HG02678 (cell line): ENCODE measurements around the gene KNTC1.
"Not testable (repeated sequence)": the region's sequence is repeated elsewhere in the genome, so short reads cannot be mapped to it uniquely, and the experiment has no call there.

Experiments
- ATAC-seq: cut with Tn5 transposase; IDR thresholded peaks from one replicate; pipeline ENCODE4 v1.9.1; 2021; ENCODE audit warnings: mild to moderate bottlenecking, moderate library complexity; ENCODE audit not compliant: unreplicated experiment

The KNTC1 gene, protein sequence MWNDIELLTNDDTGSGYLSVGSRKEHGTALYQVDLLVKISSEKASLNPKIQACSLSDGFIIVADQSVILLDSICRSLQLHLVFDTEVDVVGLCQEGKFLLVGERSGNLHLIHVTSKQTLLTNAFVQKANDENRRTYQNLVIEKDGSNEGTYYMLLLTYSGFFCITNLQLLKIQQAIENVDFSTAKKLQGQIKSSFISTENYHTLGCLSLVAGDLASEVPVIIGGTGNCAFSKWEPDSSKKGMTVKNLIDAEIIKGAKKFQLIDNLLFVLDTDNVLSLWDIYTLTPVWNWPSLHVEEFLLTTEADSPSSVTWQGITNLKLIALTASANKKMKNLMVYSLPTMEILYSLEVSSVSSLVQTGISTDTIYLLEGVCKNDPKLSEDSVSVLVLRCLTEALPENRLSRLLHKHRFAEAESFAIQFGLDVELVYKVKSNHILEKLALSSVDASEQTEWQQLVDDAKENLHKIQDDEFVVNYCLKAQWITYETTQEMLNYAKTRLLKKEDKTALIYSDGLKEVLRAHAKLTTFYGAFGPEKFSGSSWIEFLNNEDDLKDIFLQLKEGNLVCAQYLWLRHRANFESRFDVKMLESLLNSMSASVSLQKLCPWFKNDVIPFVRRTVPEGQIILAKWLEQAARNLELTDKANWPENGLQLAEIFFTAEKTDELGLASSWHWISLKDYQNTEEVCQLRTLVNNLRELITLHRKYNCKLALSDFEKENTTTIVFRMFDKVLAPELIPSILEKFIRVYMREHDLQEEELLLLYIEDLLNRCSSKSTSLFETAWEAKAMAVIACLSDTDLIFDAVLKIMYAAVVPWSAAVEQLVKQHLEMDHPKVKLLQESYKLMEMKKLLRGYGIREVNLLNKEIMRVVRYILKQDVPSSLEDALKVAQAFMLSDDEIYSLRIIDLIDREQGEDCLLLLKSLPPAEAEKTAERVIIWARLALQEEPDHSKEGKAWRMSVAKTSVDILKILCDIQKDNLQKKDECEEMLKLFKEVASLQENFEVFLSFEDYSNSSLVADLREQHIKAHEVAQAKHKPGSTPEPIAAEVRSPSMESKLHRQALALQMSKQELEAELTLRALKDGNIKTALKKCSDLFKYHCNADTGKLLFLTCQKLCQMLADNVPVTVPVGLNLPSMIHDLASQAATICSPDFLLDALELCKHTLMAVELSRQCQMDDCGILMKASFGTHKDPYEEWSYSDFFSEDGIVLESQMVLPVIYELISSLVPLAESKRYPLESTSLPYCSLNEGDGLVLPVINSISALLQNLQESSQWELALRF (N-terminal part only)

GRCh38 chr12:122526683-122527477 is at the start of gene KNTC1, which contains the start of gene RSRC2:
Gene KNTC1, plus strand, starts transcription at chr12:122527249. Its CDS starts 2,815 bp downstream, at chr12:122530064.
Gene RSRC2, minus strand, starts transcription at chr12:122526936. Its CDS starts 83 bp downstream, at chr12:122526853.
- ATAC-seq, result peak; percentile 93

DNA sequence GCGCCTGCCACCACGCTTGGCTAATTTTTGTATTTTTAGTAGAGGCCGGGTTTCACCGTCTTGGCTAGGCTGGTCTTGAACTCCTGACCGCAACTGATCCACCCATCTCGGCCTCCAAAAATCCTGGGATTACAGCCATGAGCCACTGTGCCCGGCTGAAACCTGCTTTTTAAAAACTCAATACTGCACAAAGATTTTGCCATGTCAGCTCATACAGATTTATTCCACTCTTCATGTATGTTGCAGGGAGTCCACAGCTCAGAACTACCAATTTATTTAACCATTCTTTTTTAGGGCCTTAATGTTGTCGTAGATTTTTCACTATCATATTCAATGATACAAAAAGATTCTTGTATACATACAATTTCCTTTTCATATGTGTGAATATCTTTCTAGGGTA is 46.3 kb upstream of the KNTC1 start:
- no peak for ATAC-seq

- ATAC-seq, result no peak
Observed at GRCh38 chr12:122481861-122482260, 45.2 kb upstream of the KNTC1 start.

DNA sequence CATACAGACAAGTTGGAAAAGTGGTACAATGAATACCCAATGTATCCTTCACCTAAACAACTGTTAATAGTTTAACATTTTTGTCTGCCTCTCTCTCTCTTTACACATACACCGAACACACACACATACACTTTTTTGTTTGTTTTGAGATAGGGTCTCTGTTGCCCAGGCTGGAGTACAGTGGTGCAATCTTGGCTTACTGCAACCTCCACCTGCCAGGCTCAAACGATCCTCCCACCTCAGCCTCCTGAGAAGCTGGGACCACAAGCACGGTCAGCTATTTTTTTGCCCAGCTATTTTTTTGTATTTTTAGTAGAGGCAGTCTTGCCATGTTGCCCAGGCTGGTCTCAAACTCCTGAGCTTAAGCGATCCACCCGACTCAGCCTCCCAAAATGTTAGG is 43.1 kb upstream of the KNTC1 start:
- no peak for ATAC-seq

GRCh38 chr12:122484385-122484784 is 42.7 kb upstream of the KNTC1 start:
- ATAC-seq, result not testable (repeated sequence)

DNA sequence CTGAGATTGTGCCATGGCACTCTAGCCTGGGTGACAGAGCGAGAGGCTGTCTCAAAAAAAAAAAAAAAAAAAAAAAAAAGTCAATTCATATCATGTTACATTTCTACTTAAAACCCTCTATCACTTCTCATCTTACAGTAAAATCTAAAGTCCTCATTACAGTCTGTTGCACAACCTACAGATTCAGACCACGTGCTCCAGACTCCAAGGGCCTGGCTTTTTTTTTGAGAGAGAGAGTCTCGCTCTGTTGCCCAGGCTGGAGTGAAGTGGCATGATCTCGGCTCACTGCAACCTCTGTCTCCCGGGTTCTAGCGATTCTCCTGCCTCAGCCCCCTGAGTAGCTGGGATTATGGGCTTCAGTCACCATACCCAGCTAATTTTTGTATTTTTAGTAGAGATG is 40.7 kb upstream of the KNTC1 start:
- ATAC-seq, result not testable (repeated sequence)

- ATAC-seq, result no peak
Observed at GRCh38 chr12:122486805-122487426, 40.1 kb upstream of the KNTC1 start.

- not testable (repeated sequence) for ATAC-seq
Observed at GRCh38 chr12:122487807-122488206, 39.2 kb upstream of the KNTC1 start.

DNA sequence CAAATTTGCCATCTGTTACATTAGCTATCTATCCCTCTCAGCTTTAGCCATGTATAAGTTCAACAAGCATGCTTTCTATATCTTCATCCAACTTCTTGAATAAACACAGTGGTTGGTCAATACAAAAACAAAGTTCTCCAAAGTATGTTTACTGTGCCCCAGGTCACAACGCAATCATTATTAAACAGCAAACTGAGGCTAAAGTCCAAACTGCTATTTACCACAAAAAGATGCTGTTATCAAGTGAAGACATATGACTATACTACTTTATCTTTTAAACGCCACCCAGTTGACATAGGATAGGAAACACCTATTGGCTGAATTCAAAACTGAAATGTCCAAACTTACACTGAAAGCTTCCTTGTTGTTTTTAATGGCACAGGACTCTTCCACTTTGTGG is 38.0 kb upstream of the KNTC1 start:
- no peak for ATAC-seq

GRCh38 chr12:122491991-122492390 is 35.1 kb upstream of the KNTC1 start:
- no peak for ATAC-seq

- ATAC-seq, result not testable (repeated sequence)
Observed at GRCh38 chr12:122493222-122493621, 33.8 kb upstream of the KNTC1 start.

DNA sequence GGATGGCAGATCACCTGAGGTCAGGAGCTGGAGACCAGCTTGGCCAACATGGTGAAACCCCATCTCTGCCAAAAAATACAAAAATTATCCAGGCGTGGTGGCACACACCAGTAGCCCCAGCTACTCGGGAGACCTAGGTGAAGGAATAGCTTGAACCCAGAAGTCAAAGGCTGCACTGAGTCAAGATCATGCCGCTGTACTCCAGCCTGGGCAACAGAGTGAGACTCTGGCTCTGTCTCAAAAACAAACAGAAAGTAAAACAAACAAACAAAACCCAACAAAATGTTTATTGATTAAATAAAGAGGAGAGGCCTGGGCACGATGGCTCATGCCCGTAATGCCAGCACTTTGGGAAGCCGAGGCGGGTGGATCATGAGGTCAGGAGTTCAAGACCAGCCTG is 31.8 kb upstream of the KNTC1 start:
- no peak for ATAC-seq

GRCh38 chr12:122499991-122500684 is 26.9 kb upstream of the KNTC1 start:
- peak; percentile 16 for ATAC-seq

DNA sequence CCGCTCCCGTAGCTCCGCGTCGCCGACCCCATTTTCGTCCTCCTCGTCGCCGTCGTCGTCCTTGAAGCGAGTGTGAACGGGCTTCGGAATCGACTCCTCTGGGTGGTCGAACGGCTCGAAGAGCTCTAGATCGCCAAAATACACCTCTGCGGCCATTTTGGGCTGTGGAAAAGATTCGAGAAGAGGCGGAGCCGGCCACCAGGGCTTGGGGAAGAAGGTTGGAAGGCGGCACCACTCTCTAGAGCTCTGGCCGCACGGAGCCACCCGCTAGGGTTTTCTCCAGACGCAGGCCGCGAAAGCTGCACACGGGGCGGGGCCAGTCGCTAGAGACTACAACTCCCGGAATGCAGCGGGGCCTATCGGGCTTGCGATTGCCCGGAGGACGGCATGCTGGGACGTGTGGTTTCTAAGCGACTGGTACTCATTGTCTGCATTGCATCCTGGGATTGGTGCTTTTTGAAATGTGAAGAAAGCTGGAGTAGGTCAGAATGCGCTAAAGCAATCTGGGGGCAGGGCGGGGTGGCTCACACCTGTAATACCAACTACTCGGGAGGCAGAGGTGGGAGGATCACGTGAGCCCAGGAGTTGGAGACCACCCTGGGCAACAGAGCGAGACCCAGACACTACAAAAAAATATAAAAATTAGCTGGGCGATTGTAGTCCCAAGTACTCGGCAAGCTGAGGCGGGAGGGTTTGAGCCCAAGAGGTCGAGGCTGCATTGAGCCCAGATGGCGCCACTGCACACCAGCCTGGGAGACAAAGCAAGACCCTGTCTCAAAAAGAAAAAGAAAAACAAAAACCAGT is 26.2 kb upstream of the KNTC1 start, which contains the start of gene ZCCHC8:
Gene ZCCHC8 (minus strand): TSS at position 248 of the 804 bp plus-strand sequence. CDS start 92 bp downstream, at position 156.
- ATAC-seq, result peak; percentile 96

DNA sequence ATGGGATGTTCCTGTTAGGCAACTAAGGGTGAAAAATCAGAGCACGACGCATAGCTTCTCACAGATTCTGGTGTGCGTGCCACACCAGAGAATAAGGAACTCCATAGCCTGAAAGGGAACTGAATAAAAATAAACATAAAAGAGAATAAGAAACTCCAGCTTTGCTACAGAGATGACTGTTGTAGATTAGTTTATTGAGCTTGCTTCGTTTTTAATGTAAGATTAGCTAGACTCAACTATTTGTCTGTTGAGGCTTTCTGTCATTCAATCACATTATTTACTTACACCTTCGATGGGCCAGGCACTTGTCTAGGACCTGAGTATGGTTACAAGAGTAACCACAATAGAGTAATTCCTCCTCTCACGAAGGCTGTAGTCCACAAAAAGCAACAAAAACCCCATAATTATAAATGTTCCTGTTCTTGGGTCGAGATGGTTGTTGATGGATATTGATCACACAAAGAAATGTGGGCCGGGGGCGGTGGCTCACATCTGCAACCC is 25.5 kb upstream of the KNTC1 start:
- no peak for ATAC-seq

GRCh38 chr12:122503147-122503751 is 23.8 kb upstream of the KNTC1 start:
- ATAC-seq, result no peak

DNA sequence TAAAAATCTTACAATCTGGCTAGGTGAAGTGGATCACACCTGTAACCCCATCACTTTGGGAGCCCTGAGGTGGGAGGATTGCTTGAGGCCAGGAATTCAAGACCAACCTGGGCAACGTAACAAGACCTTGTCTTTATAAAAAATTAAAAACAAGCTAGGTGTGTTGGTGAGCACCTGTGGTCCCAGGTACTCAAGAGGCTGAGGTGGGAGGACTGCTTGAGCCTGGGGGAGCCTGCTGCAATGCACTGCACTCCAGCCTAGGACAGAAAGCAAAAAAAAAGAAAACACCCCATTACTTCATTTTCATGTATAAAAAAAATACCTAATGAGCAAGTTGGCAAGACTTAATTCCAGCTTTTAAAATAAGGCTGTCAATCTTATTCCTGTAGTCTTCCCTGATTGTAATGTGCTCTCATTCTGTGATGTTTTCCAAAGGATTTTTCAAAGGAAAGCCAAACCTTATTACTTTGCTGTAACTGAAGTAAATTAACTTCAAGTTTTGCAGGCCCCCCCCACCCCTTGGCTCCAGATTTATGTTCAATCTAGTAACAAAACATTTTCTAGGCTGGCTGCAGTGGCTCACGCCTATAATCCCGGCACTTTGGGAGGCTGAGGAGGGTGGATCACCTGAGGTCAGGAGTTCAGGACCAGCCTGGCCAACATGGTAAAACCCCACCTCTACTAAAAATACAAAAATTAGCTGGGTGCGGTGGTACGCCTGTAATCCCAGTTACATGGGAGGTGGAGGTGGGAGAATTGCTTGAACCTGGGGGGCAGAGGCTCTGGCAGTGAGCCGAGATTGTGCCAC is 23.1 kb upstream of the KNTC1 start:
- no peak for ATAC-seq
